ENCODE data around the gene GIT2.
"Not testable (repeated sequence)": the region's sequence is repeated elsewhere in the genome, so short reads cannot be mapped to it uniquely, and the experiment has no call there.

GIT2 gene

GRCh38 chr12:109995686-109996482, at the start of gene GIT2:
TSS of gene GIT2 (minus strand) at chr12:109996368. CDS start at chr12:109996224, 144 bp downstream.
- peak; percentile 88 for DNase-seq (ENCODE audit: low read depth)

DNA sequence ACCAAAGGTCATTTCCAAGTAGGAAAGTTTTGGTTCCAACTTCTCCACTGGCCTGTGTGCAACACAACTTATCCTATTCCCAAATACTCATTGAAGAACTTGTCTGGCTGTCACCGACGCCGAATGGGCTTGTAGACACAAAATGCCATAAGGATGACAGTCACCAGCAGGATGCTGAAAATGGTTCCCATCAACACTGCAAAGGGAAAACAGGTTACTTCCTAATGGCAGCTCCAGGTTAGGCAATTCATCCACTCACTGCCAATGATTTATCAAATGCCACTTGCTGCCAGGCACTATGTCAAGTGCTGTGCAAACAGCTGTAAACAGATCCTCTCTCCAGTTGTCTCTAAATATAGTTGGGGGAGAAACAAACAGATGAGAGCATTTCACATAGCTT, 46.1 kb upstream of the GIT2 start:
- DNase-seq (ENCODE audit: low read depth), result no peak

DNA sequence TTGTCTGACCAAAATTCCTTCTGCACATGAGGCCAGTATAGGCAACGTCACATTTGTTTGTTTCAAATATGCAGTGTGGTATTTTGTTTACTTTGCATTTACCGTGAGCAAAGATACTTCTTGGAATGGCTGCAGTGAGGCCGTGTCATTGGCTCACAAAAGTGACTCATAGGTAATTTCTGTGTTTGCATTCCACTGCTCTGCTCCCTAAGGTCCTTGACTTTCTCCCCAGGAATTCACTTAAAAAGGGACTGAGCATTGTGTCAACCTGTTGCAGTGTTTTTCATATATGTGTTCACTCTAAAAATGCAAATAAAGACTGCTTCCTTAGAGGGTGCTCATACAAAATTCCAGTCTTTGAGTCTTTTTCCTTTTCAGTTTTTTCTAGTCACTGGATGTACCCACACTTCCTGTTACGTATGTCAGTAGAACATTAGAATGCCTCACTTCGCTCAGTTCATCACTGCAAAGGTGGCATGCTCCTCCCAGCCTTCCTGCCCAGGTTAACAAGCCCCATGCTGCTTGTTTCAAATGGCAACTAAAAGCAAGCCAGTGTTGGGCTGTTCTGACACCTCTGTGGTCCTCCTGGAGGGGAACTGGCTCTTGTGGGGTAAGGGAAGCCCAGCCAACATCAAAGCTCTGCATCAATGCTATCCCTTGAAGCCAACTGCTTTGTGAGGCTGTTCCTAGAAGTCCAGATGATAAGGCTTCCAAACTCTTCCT, 43.1 kb upstream of the GIT2 start:
- peak; percentile 97 for DNase-seq (ENCODE audit: low read depth)

- no peak for DNase-seq (ENCODE audit: low read depth)
Measured at GRCh38 chr12:110038741-110039084, 42.5 kb upstream of the GIT2 start.

DNA sequence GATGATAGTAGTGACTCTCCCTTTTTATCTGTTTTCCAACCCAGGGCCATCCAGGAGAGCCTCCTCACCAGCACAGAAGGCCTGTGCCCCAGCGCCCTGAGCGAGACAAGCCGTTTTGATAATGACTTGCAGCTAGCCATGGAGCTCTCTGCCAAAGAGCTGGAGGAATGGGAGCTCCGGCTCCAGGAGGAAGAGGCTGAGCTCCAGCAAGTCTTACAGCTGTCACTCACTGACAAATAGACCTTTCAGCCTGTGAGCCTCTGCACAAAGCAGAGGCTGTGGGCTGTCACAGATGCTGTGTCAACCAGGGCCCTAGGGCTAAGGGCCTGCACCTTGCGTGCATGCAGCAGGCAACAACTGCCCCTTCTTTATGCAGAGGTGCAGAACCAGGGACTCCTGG, 41.1 kb upstream of the GIT2 start:
- no peak for DNase-seq (ENCODE audit: low read depth)

GRCh38 chr12:110035534-110036104, 39.5 kb upstream of the GIT2 start:
- DNase-seq (ENCODE audit: low read depth), result no peak

DNA sequence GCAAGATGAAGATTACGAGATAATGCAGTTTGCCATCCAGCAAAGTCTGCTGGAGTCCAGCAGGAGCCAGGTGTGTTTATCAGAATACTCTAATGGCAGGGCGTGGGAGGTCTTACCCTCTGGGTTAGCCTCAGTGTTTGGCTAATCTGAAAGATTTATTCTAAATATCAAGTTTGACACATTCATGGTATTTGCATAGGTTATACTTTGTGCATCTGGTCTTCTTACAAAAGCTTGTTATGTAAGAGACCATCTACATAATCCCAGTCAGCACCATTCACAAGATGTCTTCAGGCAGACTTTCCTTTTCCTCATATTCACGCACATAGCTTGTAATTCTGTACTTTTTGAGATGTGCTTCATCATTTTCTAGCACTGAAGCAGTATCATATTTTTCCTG, 37.7 kb upstream of the GIT2 start:
- DNase-seq (ENCODE audit: low read depth), result no peak

- DNase-seq (ENCODE audit: low read depth), result no peak
Measured at GRCh38 chr12:110029290-110029815, 33.2 kb upstream of the GIT2 start.

- DNase-seq (ENCODE audit: low read depth), result no peak
Measured at GRCh38 chr12:110028323-110028722, 32.2 kb upstream of the GIT2 start.

DNA sequence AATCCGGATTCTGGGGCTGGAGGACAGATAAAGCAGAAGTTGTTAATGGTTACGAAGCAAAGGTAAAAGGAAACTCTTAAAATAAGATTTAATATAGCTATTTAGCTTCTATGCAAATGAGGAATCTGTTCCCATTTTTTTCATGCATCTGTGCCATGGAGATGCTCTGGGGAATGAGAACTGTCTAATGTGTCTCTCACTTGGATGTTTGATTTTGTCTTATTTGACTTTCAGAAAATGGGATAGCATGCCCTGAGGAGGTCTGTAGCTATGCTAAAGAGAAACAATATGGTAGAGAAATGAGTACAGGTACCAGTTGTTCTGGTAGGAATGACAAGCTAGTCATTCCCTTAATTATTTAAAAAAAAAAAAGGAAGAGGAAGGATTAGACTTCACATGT, 27.9 kb upstream of the GIT2 start:
- DNase-seq (ENCODE audit: low read depth), result no peak

DNA sequence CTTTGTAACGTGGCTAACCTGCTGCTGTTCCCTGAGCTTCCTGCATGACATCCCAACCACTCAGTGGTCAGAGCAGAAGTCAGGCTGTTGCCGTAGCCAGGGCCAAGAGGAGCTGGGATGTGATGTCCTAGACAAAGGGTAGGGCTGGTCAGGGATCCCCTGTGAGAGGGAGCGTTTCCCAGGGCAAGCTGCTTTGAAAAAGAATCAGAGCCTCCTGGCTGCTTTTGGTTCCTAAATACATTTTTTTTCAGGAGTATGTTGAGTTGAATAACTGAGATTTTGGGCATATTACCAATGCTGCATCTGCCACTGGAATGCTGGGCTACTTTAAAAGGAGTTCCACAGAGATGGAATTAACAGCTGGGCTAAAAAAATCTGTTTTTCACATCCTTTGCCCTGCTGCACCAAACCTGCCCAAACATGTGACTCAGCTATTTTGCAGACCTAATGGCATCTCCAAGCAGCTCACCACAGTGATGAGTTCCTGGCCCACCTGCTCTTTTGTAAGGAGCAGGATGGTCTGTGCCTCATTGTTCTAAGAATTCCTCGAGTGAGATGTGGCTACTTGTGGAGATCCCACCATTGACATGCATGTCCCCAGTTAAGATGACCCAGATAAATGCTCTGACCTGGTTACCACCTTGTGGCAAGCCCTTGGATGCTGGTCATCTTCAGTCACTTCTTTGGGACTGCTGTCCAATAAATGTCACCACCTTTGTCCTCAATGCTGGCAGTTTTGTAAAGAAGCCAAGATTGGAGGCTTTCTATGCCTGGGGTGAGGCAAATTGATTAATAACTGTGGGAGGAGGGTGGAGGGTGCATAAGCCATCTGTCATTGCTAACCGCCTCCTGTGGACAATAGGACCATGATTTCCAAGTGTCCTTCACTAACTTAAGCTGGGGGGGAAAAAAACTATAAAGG, 27.2 kb upstream of the GIT2 start:
- peak; percentile 51 for DNase-seq (ENCODE audit: low read depth)

DNA sequence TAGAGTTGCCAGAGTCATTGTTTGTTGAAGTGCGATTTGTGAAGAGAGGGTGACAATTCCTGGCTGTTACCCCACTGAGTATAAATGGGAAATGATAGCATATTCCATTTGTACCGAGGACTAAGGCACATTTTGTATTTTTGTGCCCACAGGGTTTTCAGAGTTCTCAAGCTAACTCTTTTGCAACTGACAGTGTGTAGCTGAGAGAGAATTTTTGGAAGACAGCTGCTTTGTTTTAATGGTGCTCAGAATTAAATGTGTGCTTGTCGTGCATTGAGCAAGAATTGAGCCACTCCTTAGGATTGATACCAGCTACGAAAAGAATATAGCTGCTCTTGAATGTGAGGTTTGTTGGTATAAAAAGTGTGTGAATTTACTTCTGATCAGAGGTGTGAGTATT, 24.8 kb upstream of the GIT2 start:
- no peak for DNase-seq (ENCODE audit: low read depth)

DNA sequence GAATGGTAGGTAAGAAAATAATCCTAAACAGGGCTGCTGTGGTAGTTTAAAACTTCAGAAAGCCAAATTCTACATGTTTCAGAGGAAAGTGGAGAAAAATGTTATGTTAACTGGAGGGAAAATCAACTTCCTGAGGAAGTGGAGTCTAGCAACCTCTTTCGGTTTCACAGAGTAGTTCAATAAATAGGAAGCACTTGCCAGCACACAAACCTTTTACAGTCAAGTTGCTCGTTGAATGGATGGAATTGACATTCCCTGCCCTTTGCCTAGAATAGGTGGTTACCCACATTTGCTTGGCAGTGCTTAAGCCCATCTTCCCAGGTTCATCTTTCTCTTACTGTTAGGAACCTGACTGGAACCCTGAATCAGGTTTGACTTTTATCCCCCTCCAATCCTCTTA, 19.0 kb upstream of the GIT2 start:
- no peak for DNase-seq (ENCODE audit: low read depth)

DNA sequence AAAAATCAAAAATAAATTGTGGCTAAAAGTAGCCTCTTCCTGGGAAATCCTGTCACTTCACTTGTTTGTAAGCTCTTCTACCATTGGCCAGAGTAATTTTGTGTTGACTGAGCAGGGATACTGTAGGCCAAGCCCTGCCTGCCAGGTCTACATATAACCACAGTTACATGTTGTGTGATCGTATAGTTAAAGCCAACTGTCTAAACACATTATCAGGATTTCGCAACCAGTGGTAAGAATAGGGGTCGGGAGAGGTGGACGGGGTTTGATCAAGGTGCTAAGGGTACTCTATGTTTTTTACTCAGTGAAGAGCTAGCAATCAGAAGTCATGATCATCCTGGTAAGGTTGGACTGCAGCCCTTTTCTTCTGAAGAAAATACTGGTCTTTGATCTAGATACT, 16.5 kb upstream of the GIT2 start:
- DNase-seq (ENCODE audit: low read depth), result no peak

DNA sequence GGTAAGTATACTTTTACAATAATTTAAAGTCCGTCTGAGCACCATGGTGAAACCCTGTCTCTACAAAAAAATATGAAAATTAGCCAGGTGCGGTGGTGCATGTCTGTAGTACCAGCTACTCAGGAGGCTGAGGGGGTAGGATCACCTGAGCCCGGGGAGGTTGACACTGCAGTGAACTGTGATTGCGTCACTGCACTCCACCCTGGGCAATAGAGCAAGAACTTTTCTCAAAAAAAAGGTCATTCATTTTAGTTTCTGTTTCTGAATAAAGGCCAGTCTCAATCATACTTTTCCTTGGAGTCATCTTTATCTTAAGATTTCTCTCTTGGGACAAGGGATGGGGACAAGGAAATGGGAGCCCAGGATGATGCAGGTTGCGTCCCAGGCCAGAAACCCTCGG, 16.0 kb upstream of the GIT2 start:
- peak; percentile 54 for DNase-seq (ENCODE audit: low read depth)

GRCh38 chr12:110010853-110011723, 14.9 kb upstream of the GIT2 start:
- DNase-seq (ENCODE audit: low read depth), result no peak

DNA sequence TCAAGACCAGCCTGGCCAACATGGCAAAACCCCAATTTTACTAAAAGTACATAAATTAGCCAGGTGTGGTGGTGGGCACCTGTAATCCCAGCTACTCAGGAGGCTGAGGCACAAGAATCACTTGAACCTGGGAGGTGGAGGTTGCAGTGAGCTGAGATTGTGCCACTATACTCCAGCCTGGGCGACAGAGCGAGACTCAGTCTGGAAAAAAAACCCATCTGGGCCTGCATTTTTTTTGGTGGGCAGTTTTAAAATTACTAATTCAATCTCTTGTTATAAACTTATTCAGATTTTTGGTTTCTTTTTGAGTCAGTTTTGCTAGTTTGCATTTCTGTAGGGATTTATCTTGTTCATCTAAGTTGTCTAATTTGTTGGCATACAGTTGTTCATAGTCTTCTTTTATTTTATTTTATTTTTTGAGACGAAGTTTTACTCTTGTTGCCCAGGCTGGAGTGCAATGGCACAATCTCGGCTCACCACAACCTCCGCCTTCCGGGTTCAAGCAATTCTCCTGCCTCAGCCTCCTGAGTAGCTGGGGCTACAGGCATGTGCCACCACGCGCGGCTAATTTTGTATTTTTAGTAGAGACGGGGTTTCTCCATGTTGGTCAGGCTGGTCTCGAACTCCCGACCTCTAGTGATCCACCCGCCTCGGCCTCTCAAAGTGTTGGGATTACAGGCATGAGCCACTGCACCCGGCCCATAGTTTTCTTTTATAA, 12.7 kb upstream of the GIT2 start:
- not testable (repeated sequence) for DNase-seq (ENCODE audit: low read depth)

GRCh38 chr12:110007881-110008280, 11.7 kb upstream of the GIT2 start:
- DNase-seq (ENCODE audit: low read depth), result no peak

GRCh38 chr12:110006115-110006514, 9.9 kb upstream of the GIT2 start:
- DNase-seq (ENCODE audit: low read depth), result no peak

DNA sequence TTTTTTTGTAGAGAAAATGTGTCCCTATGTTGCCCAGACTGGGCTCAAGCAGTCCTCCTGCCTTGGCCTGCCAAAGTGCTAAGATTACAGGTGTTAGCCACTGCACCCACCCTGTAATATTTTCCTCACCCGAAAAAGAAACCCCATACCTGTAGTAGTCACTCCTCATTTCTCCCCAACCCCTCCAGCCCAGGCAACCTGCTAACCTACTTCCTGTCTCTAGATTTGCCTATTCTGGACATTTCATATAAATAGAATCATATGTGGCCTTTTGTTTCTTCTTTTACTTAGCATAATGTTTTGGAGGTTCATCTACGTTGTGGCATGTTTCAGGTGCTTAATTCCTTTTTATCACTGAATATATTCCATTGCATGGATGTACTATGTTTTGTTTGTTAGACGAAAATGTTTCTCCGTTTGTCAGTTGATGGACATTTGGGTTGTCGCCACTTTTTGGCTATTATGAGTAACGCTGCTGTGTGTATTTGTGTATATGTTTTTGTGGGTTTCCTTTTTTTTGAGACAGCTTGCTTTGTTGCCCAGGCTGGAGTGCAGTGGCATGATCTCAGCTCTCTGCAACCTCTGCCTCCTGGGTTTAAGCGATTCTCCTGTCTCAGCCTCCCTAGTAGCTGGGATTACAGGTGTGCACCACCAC, 9.3 kb upstream of the GIT2 start:
- DNase-seq (ENCODE audit: low read depth), result no peak

Data from iris pigment epithelial cell (primary cell).